ENCODE results near the gene TSEN54.

The TSEN54 gene

DNA sequence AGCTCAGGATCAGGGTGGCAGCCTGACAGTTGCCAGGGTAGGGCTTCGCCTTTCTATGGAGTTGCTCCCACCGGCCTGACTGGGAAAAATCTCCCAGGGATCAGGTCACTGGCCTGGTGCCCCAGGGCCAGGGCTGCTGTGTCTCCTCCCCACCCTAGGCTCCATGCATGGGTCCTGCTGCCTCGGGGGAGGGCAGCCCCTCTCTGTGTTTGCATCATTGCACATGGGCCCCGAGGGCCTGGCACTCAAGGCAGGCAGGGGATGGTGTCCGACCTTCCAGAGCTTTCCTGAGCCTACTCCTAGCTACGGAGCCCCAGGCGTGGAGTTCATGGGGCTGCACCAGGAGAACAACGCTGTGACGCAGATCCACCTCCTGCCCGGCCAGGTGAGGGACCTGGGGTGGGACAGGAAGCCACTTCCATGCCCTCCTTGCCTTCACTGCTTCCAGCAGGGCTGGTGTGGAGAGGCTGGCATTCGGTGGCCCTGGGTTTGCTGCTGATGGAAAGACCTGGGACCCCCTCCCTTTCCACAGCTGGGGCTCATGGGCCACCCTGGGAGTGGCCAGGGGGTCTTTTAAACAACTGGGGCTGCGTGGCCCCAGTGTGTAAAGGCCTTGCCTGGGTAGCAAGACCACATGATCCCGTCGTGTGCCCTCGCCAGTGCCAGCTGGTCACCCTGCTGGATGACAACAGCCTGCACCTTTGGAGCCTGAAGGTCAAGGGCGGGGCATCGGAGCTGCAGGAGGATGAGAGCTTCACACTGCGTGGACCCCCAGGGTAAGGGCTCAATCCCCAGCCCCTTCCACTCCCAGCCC is 41.7 kb downstream of the TSEN54 start:
- no peak overlapping the region for H3K4me3 ChIP-seq (replicated peaks; ENCODE audit: insufficient read depth, low read length)
- H3K27ac ChIP-seq (replicated peaks) = no peak overlapping the region
- DNase-seq (ENCODE audit: low read depth in 1 of 2, low spot score in 1 of 2) = no peak
- TF ChIP-seq POLR2AphosphoS5 (IDR thresholded peaks at IDR 0.05; ENCODE audit: low read depth) (no peak), SPI1 (IDR thresholded peaks at IDR 0.05; ENCODE audit: borderline replicate concordance, low read depth) (no peak)
- TF ChIP-seq, protein P1, sequence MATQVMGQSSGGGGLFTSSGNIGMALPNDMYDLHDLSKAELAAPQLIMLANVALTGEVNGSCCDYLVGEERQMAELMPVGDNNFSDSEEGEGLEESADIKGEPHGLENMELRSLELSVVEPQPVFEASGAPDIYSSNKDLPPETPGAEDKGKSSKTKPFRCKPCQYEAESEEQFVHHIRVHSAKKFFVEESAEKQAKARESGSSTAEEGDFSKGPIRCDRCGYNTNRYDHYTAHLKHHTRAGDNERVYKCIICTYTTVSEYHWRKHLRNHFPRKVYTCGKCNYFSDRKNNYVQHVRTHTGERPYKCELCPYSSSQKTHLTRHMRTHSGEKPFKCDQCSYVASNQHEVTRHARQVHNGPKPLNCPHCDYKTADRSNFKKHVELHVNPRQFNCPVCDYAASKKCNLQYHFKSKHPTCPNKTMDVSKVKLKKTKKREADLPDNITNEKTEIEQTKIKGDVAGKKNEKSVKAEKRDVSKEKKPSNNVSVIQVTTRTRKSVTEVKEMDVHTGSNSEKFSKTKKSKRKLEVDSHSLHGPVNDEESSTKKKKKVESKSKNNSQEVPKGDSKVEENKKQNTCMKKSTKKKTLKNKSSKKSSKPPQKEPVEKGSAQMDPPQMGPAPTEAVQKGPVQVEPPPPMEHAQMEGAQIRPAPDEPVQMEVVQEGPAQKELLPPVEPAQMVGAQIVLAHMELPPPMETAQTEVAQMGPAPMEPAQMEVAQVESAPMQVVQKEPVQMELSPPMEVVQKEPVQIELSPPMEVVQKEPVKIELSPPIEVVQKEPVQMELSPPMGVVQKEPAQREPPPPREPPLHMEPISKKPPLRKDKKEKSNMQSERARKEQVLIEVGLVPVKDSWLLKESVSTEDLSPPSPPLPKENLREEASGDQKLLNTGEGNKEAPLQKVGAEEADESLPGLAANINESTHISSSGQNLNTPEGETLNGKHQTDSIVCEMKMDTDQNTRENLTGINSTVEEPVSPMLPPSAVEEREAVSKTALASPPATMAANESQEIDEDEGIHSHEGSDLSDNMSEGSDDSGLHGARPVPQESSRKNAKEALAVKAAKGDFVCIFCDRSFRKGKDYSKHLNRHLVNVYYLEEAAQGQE (IDR thresholded peaks at IDR 0.05; ENCODE audit: insufficient replicate concordance, low read depth) = no peak
- no peaks in the 10 kb centered on the region for H3K27me3 ChIP-seq (ENCODE audit: insufficient read depth, poor library complexity, severe bottlenecking)

DNA sequence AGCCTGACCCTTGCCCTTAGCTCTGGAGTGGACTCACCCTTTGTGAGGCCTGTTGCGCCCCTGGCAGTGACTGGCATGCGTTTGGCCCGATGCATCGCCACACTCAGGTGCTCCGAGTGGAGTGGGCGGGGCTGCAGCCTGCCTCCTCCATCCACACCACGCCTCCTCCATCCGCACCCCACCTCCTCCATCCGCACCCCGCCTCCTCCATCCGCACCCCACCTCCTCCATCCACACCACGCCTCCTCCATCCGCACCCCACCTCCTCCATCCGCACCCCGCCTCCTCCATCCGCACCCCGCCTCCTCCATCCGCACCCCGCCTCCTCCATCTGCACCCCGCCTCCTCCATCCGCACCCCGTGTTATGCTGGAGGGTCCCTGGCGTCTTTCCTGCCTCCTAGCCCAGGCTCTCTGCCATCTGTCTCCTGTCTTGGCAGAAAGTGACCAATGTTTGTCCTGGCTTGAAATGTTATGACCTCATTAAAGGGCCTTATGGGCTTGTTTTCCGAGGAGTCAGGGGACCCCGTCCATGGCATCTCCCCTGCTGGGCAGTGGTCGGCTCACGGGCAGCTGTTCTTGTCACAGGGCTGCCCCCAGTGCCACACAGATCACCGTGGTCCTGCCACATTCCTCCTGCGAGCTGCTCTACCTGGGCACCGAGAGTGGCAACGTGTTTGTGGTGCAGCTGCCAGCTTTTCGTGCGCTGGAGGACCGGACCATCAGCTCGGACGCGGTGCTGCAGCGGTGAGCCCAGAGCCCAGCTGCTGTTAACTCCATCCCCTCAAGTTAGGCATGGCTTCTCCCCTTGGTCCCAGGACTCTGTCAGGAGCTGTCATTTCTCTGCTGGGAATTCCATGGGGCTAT is 42.6 kb downstream of the TSEN54 start:
- H3K27me3 ChIP-seq (ENCODE audit: insufficient read depth, poor library complexity, severe bottlenecking) = no peaks in the 10 kb centered on the region
- TF ChIP-seq CTCF (IDR thresholded peaks at IDR 0.05; ENCODE audit: insufficient read depth, low read length) (no peak), GABPA (IDR thresholded peaks at IDR 0.05; ENCODE audit: low read depth) (no peak), SPI1 (IDR thresholded peaks at IDR 0.05; ENCODE audit: borderline replicate concordance, low read depth) (no peak), POLR2AphosphoS5 (IDR thresholded peaks at IDR 0.05; ENCODE audit: low read depth) (no peak)
- TF ChIP-seq, protein P1 (IDR thresholded peaks at IDR 0.05; ENCODE audit: insufficient replicate concordance, low read depth) = no peak
- H3K27ac ChIP-seq (replicated peaks) = no peak overlapping the region
- no peak overlapping the region for H3K4me3 ChIP-seq (replicated peaks; ENCODE audit: insufficient read depth, low read length)
- no peak for DNase-seq (ENCODE audit: low read depth in 1 of 2, low spot score in 1 of 2)

DNA sequence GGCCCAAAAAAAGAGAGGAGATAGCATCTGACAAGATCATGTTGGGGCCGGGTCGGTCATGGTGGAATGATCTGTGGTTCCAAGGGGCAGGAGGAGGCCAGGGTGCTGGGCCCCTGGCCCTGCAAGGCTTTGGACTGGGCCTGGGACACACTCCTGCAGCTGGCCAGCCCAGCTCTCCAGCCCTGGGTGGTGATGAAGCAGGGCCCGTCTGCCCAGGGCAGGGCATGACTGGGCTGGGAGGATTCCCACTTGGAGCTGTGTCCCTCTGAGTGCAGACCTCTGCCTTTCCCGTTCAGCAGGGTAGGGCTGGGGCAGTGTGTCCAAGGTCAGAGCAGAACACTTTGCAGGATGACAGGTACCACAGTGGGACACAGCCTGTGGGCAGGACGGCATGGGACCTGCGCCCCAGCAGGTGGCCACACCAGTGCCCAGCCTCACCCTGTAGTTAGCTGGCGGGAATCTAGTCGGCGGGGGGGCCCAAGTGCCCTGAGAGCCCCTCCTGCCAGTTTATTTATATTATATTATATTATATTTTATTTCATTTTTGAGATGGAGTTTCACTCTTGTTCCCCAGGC is 43.7 kb downstream of the TSEN54 start:
- no peak for DNase-seq (ENCODE audit: low read depth in 1 of 2, low spot score in 1 of 2)
- Histone ChIP-seq H3K27me3 (ENCODE audit: insufficient read depth, poor library complexity, severe bottlenecking) (no peaks in the 10 kb centered on the region), H3K27ac (replicated peaks) (no peak overlapping the region), H3K4me3 (replicated peaks; ENCODE audit: insufficient read depth, low read length) (no peak overlapping the region)
- no peak for TF ChIP-seq POLR2AphosphoS5 (IDR thresholded peaks at IDR 0.05; ENCODE audit: low read depth)
- no peak for TF ChIP-seq GABPA (IDR thresholded peaks at IDR 0.05; ENCODE audit: low read depth)
- TF ChIP-seq, protein P1 (IDR thresholded peaks at IDR 0.05; ENCODE audit: insufficient replicate concordance, low read depth) = no peak
- TF ChIP-seq CTCF (IDR thresholded peaks at IDR 0.05; ENCODE audit: insufficient read depth, low read length) = no peak
- no peak for TF ChIP-seq SPI1 (IDR thresholded peaks at IDR 0.05; ENCODE audit: borderline replicate concordance, low read depth)
